K562 (cell line): ENCODE results near the gene SPTLC2. TPM values are rescaled to one million over a fixed set of nuclear protein-coding genes. Genes with fewer than 3 reads are reported as not detected.

Experiments used
- ATAC-seq: fragments of 200-7000 bp; cut with Tn5 transposase; 3 replicates; pipeline ENCODE4 v1.9.1; 2020; ENCODE audit warnings: moderate library complexity
- BruUV-seq: library from RNA; stranded (reverse); fragments of 400-500 nt; replicated peaks from 2 replicates; lab custom pipeline; 2021; lab: Mats Ljungman, UMichigan
- CTCF ChIA-PET: fragments of 300-600 bp; formaldehyde crosslinking; extraction: SDS; loops from one replicate; lab custom pipeline; 2021; ENCODE audit warnings: low intra/inter-chr PET ratio; lab: Yijun Ruan, JAX
- POLR2A ChIA-PET: fragments of 300-600, 350-650 bp; sonication (Branson Sonifier 250); formaldehyde crosslinking; extraction: SDS; loops from one replicate; lab custom pipeline; 2021; ENCODE audit warnings: antibody characterized with exemption, inconsistent platforms; lab: Yijun Ruan, JAX
- DNase-seq, 4 experiments: peaks; one replicate each; pipeline versions ENCODE4 v3.0.0 to v3.0.0-alpha.2; 2011 to 2018; ENCODE audit warnings: low spot score in 3 of 4, mixed read lengths in 3 of 4; ENCODE audit errors: extremely low read depth in 1 of 4
- FAIRE-seq: peaks from 2 replicates; lab custom pipeline; 2011; peaks lifted over from hg19 to GRCh38; lab: Jason Lieb, UNC
- H2AFZ ChIP-seq: 2 replicates; pipeline ENCODE4 v1.6.0; 2011; ENCODE audit warnings: low read depth, low read length, control low read depth, inconsistent platforms
- H3K27ac ChIP-seq: fragments of 200-600 bp; 3 replicates; pipeline ENCODE4 v1.8.0; 2011; ENCODE audit warnings: low read depth, mild to moderate bottlenecking, control low read depth, inconsistent platforms, low read length, moderate library complexity, mixed read lengths; ENCODE audit errors: extremely low read depth
- H3K27me3 ChIP-seq, 2 experiments: fragments of 300-600 bp in 1 of 2; 2 replicates in 1 of 2; 3 replicates in 1 of 2; pipeline versions ENCODE4 v1.6.0 to v1.8.0; 2011; ENCODE audit warnings: inconsistent platforms in 2 of 2, low read length in 2 of 2, mild to moderate bottlenecking in 1 of 2, mixed read lengths in 1 of 2, moderate library complexity in 1 of 2; ENCODE audit not compliant: control insufficient read depth in 2 of 2, insufficient read depth in 2 of 2
- H3K36me3 ChIP-seq: fragments of 300-600 bp; 3 replicates; pipeline ENCODE4 v1.8.0; 2011; ENCODE audit warnings: mild to moderate bottlenecking, low read length, inconsistent platforms; ENCODE audit not compliant: control insufficient read depth, insufficient read depth
- H3K4me1 ChIP-seq, 2 experiments: fragments of 200-600 bp in 1 of 2; replicated peaks in 1 of 2; 2 replicates in 1 of 2; 3 replicates in 1 of 2; pipeline versions ENCODE4 v1.5.1 to v1.8.0; 2011; ENCODE audit warnings: inconsistent platforms in 2 of 2, low read length in 2 of 2, mild to moderate bottlenecking in 1 of 2, mixed read lengths in 1 of 2, moderate library complexity in 1 of 2; ENCODE audit not compliant: control insufficient read depth in 2 of 2, insufficient read depth in 2 of 2
- H3K4me2 ChIP-seq: 2 replicates; pipeline ENCODE4 v1.6.1; 2011; ENCODE audit warnings: low read length, control low read depth, inconsistent platforms, mixed read lengths; ENCODE audit not compliant: insufficient read depth
- H3K4me3 ChIP-seq: fragments of 200-600 bp; sonication (generic), shearing (Covaris generic); 2 replicates; pipeline ENCODE4 v1.5.1; 2016; ENCODE audit warnings: control low read depth, inconsistent platforms
- H3K79me2 ChIP-seq: fragments of 200-600 bp; 3 replicates; pipeline ENCODE4 v1.8.0; 2011; ENCODE audit warnings: low read length, inconsistent platforms; ENCODE audit not compliant: control insufficient read depth, insufficient read depth
- H3K9ac ChIP-seq, 2 experiments: 2 replicates each; pipeline versions ENCODE4 v1.6.0 to v1.6.1; 2011; ENCODE audit warnings: low read depth in 2 of 2, low read length in 2 of 2, control low read depth in 1 of 2, inconsistent platforms in 1 of 2, mild to moderate bottlenecking in 1 of 2, mixed read lengths in 1 of 2; ENCODE audit not compliant: insufficient read depth in 1 of 2
- H3K9me1 ChIP-seq: one replicate; pipeline ENCODE4 v1.6.0; 2011; ENCODE audit warnings: inconsistent platforms, mild to moderate bottlenecking, low read length, moderate library complexity; ENCODE audit not compliant: control insufficient read depth, insufficient read depth
- H3K9me3 ChIP-seq: replicated peaks from 2 replicates; pipeline ENCODE4 v1.5.1; 2011; ENCODE audit warnings: low read depth, low read length, inconsistent platforms; ENCODE audit not compliant: control insufficient read depth, insufficient read depth
- H4K20me1 ChIP-seq: replicated peaks from 2 replicates; pipeline ENCODE4 v1.6.1; 2011; ENCODE audit warnings: low read length, inconsistent platforms, mixed read lengths; ENCODE audit not compliant: control insufficient read depth, insufficient read depth
- ADNP ChIP-seq: fragments of 200-800 bp; sonication (Bioruptor generic); IDR thresholded peaks from 2 replicates; pipeline ENCODE4 v1.6.1; 2016; ENCODE audit warnings: missing genetic modification characterization, missing compliant biosample characterization
- DPF2 ChIP-seq: fragments of 450-650 bp; IDR thresholded peaks from 2 replicates; pipeline ENCODE4 v1.6.1; 2016
- FOS ChIP-seq: IDR thresholded peaks from 3 replicates; pipeline ENCODE4 v1.6.1; 2011; ENCODE audit not compliant: insufficient read length; ENCODE audit errors: extremely low read depth
- KDM5B ChIP-seq: fragments of 200-600 bp; sonication (generic); IDR thresholded peaks from 2 replicates; pipeline ENCODE4 v1.6.1; 2012; ENCODE audit warnings: low read depth, mild to moderate bottlenecking, moderate library complexity, low read length, control low read depth, inconsistent platforms; ENCODE audit not compliant: insufficient replicate concordance
- MED1 ChIP-seq: sonication (generic); formaldehyde crosslinking; IDR thresholded peaks from 2 replicates; pipeline ENCODE4 v1.8.1; 2023; ENCODE audit warnings: missing genetic modification reagents, borderline replicate concordance
- MEF2A ChIP-seq: IDR thresholded peaks from 2 replicates; pipeline ENCODE4 v1.6.1; 2011; ENCODE audit warnings: low read depth, mild to moderate bottlenecking, low read length, moderate library complexity; ENCODE audit not compliant: control insufficient read depth
- SAFB2 ChIP-seq: fragments of 200-400 bp; formaldehyde crosslinking; IDR thresholded peaks from 2 replicates; pipeline ENCODE4 v1.6.1; 2018; ENCODE audit warnings: borderline replicate concordance, low read length, low read depth, moderate library complexity; ENCODE audit not compliant: severe bottlenecking
- ZNF224 ChIP-seq: sonication (generic); formaldehyde crosslinking; IDR thresholded peaks from 2 replicates; pipeline ENCODE4 v1.8.0; 2022; ENCODE audit warnings: mild to moderate bottlenecking, missing genetic modification reagents
- WGBS: fragments of 100-300 bp; shearing (Covaris generic); methylation state at CpG from one replicate; pipeline ENCODE4 v1.1.6; 2016; ENCODE audit warnings: low coverage, mixed read lengths; ENCODE audit not compliant: insufficient coverage; ENCODE audit errors: missing lambda C conversion rate; 5-methylcytosine and 5-hydroxymethylcytosine counted together
- in situ Hi-C: fragments of 300-500 bp; cut with MboI; formaldehyde crosslinking; loops from 4 replicates; pipeline ENCODE4 v1.15.0; 2018; ENCODE audit warnings: inconsistent platforms, mixed read lengths
- intact Hi-C: fragments of 100-400 bp; cut with micrococcal nuclease; formaldehyde crosslinking; loops from 2 replicates; pipeline ENCODE4 v1.14.2; 2022
- polyA plus RNA-seq, 8 experiments: library from polyadenylated mRNA; depleted of rRNA in 4 of 8; stranded (reverse) in 5 of 8; unstranded in 3 of 8; fragments of >200 nt; fragmentation: Nextera tagmentation in 2 of 8; fragmentation: Illumina TruSeq in 1 of 8; extraction: Ambion mirVana in 2 of 8; extraction: Trizol in 1 of 8; gene quantifications; 2 replicates each; pipeline versions ENCODE4 v1.2.1 to v1.2.3, GENCODE V29; 2011 to 2014; ENCODE audit warnings: inconsistent platforms in 1 of 8, missing spikeins in 1 of 8
- total RNA-seq, 7 experiments: library from RNA; depleted of rRNA in 6 of 7; stranded (reverse); fragments of >200 nt in 6 of 7; fragmentation: Illumina TruSeq in 2 of 7; extraction: Trizol in 2 of 7; gene quantifications; 2 replicates each; pipeline versions ENCODE4 v1.2.1 to v1.2.3, GENCODE V29; 2011 to 2021; ENCODE audit warnings: low replicate concordance in 1 of 7
- TF ChIP-seq, protein P1 (sequence below): fragments of 450-650 bp; IDR thresholded peaks from 2 replicates; pipeline ENCODE4 v1.6.1; 2016; ENCODE audit warnings: mild to moderate bottlenecking, moderate library complexity
- TF ChIP-seq, protein P2 (sequence below): sonication (generic); formaldehyde crosslinking; IDR thresholded peaks from 2 replicates; pipeline ENCODE4 v1.8.1; 2023; ENCODE audit warnings: mild to moderate bottlenecking, missing genetic modification reagents

Gene SPTLC2
- total and polyA plus RNA-seq, 9 of the 15 experiments (the other 6 are each of a cell fraction or from before 2014, with no cell fraction given) = 4.5 to 30.4 (median 14.0) TPM

DNA sequence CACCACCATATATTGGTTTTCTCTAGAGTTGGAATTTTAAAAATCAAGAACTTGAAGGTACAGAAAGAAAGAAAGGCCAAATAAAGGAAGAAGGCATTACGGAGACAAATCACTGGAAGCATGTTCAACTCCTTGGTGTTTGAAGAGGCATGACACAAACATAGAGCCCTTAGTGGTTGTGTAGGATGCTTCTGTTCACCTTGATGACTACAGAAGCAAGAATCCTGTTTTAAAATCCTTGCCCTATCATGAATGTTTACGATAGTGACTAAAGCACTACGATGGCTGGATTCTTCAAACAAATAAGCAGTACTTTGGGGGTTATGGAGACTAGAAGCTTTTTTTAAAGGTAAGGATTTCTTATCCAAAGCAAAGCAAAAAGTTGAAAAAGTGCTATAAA lies 107.6 kb downstream of the SPTLC2 start:
- Histone ChIP-seq H3K9me1 (no peaks in the 10 kb centered on the region), H3K4me3 (no peak overlapping the region), H2AFZ (no peak overlapping the region), H3K27me3 (no peaks in the 10 kb centered on the region), H3K4me1 (no peaks in the 10 kb centered on the region), H3K79me2 (no peaks in the 10 kb centered on the region), H3K4me2 (no peak overlapping the region), H3K9me3 (no peaks in the 10 kb centered on the region), H4K20me1 (no peaks in the 10 kb centered on the region), H3K9ac (no peak overlapping the region), H3K36me3 (peaks cover 22% of the 10 kb centered on the region; the same call in 2 of the 3 replicates), H3K27ac (no peak overlapping the region)
- DNase-seq (no peak), ATAC-seq (no peak), FAIRE-seq (no peak)
- no TSS peak for BruUV-seq
- ChIA-PET POLR2A (no interaction called here), CTCF (no interaction called here)
- 93% methylated on average over 3 of the region's 3 CpGs for WGBS
- no peak for TF ChIP-seq DPF2
- no peak for TF ChIP-seq FOS
- no peak for TF ChIP-seq MED1 (CRISPR knock-in tag)
- TF ChIP-seq KDM5B = no peak
- TF ChIP-seq ZNF224 (CRISPR knock-in tag) = no peak
- TF ChIP-seq, protein P1, sequence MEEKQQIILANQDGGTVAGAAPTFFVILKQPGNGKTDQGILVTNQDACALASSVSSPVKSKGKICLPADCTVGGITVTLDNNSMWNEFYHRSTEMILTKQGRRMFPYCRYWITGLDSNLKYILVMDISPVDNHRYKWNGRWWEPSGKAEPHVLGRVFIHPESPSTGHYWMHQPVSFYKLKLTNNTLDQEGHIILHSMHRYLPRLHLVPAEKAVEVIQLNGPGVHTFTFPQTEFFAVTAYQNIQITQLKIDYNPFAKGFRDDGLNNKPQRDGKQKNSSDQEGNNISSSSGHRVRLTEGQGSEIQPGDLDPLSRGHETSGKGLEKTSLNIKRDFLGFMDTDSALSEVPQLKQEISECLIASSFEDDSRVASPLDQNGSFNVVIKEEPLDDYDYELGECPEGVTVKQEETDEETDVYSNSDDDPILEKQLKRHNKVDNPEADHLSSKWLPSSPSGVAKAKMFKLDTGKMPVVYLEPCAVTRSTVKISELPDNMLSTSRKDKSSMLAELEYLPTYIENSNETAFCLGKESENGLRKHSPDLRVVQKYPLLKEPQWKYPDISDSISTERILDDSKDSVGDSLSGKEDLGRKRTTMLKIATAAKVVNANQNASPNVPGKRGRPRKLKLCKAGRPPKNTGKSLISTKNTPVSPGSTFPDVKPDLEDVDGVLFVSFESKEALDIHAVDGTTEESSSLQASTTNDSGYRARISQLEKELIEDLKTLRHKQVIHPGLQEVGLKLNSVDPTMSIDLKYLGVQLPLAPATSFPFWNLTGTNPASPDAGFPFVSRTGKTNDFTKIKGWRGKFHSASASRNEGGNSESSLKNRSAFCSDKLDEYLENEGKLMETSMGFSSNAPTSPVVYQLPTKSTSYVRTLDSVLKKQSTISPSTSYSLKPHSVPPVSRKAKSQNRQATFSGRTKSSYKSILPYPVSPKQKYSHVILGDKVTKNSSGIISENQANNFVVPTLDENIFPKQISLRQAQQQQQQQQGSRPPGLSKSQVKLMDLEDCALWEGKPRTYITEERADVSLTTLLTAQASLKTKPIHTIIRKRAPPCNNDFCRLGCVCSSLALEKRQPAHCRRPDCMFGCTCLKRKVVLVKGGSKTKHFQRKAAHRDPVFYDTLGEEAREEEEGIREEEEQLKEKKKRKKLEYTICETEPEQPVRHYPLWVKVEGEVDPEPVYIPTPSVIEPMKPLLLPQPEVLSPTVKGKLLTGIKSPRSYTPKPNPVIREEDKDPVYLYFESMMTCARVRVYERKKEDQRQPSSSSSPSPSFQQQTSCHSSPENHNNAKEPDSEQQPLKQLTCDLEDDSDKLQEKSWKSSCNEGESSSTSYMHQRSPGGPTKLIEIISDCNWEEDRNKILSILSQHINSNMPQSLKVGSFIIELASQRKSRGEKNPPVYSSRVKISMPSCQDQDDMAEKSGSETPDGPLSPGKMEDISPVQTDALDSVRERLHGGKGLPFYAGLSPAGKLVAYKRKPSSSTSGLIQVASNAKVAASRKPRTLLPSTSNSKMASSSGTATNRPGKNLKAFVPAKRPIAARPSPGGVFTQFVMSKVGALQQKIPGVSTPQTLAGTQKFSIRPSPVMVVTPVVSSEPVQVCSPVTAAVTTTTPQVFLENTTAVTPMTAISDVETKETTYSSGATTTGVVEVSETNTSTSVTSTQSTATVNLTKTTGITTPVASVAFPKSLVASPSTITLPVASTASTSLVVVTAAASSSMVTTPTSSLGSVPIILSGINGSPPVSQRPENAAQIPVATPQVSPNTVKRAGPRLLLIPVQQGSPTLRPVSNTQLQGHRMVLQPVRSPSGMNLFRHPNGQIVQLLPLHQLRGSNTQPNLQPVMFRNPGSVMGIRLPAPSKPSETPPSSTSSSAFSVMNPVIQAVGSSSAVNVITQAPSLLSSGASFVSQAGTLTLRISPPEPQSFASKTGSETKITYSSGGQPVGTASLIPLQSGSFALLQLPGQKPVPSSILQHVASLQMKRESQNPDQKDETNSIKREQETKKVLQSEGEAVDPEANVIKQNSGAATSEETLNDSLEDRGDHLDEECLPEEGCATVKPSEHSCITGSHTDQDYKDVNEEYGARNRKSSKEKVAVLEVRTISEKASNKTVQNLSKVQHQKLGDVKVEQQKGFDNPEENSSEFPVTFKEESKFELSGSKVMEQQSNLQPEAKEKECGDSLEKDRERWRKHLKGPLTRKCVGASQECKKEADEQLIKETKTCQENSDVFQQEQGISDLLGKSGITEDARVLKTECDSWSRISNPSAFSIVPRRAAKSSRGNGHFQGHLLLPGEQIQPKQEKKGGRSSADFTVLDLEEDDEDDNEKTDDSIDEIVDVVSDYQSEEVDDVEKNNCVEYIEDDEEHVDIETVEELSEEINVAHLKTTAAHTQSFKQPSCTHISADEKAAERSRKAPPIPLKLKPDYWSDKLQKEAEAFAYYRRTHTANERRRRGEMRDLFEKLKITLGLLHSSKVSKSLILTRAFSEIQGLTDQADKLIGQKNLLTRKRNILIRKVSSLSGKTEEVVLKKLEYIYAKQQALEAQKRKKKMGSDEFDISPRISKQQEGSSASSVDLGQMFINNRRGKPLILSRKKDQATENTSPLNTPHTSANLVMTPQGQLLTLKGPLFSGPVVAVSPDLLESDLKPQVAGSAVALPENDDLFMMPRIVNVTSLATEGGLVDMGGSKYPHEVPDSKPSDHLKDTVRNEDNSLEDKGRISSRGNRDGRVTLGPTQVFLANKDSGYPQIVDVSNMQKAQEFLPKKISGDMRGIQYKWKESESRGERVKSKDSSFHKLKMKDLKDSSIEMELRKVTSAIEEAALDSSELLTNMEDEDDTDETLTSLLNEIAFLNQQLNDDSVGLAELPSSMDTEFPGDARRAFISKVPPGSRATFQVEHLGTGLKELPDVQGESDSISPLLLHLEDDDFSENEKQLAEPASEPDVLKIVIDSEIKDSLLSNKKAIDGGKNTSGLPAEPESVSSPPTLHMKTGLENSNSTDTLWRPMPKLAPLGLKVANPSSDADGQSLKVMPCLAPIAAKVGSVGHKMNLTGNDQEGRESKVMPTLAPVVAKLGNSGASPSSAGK = no peak
- TF ChIP-seq ADNP (tag) = no peak
- TF ChIP-seq, protein P2, sequence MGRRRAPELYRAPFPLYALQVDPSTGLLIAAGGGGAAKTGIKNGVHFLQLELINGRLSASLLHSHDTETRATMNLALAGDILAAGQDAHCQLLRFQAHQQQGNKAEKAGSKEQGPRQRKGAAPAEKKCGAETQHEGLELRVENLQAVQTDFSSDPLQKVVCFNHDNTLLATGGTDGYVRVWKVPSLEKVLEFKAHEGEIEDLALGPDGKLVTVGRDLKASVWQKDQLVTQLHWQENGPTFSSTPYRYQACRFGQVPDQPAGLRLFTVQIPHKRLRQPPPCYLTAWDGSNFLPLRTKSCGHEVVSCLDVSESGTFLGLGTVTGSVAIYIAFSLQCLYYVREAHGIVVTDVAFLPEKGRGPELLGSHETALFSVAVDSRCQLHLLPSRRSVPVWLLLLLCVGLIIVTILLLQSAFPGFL (CRISPR knock-in tag) = no peak
- TF ChIP-seq SAFB2 = no peak
- no peak for TF ChIP-seq MEF2A
- in situ Hi-C loops (no loop called here), intact Hi-C loops (no loop called here)
